Dermis microvascular lymphatic vessel endothelial cell (primary cell): ENCODE data around the gene SLX4IP. TPM values are rescaled to one million over a fixed set of nuclear protein-coding genes. Genes with fewer than 3 reads are reported as not detected.

ENCODE experiments used
- DNase-seq, 2 donors: peaks; one replicate each; pipeline versions ENCODE4 v3.0.0 to v3.0.0-alpha.2; 2010; ENCODE audit warnings: low read depth in 2 of 2
- total RNA-seq: library from RNA; depleted of rRNA; stranded (reverse); fragments of >200 nt; gene quantifications from 2 replicates; pipeline ENCODE4 v1.2.1, GENCODE V29; 2014

Gene SLX4IP
- total RNA-seq, 1 donor from 2014 or later = 2.6 TPM

DNA sequence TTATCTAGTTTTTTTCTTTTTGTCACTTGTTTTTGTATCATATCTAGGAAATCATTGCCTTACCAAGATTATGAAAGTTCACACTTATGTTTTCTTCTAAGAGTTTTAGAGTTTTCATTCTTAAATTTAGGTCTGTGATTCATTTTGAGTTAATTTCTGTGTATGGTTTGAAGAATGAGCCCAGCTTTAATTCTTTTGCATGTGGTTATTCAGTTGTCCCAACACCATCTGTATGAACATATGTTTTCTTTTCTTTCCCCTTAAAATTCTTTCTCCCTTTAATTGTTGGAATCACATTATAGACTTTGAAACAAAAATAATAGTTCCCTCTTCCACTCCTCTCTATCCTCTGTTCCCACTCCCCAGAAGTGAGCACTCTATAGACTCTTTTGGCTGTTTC is 85.4 kb downstream of the SLX4IP start:
- no peak for DNase-seq

DNA sequence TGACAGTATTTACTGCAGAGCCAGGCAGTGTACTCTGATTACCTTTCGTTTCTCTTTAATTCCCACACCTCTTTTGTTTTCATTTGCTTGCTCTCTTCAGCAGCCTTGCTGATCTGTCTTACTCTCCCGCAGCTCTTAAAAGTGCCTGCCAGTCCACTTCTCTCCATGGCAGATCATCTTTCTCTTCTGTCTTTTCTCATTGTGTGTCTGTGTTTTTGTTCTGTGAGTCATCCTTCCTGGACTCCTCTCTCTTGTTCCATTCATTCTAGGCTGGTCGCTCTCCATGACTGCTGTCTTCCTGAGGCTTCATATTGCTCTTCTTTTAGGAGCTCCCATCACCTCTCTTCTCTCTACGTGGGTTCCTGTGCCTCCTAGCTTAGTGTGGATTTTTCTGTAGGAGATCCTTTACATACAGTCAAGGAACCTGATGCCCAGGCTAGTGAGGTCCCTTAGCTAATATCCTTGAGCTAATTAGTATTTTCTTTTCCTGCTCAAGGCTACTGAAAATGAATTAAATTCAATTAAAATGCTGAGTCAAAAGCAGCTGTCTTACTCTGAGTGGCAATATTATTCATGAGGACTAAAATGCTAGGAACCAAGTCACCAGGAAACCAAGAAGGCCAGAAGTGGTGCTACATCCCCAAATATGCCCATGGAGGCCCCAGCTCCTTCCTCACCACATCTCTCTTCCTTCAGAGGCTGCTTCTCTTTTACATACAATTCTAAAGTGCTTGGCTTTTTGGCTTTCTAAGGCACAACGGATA is 86.1 kb downstream of the SLX4IP start:
- DNase-seq = peak; percentile 79 to 90

DNA sequence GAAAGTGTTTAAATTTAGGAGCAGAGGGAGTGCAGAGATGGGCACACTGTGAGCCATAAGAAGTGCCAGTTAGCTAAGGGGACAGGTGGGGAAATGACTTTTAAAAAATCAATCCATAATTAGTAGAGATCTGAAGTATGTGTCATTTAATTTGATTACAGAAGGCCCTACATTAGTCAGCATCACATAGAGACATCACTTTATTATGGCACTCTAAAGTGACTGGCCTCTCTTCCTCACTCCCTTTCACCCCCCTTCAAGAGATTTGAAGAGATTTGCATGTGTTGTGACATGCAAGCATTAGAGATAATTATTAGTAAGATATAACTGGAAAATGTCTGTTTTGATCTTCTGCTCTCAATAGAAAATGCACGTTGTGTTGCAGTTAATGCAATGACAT is 86.7 kb downstream of the SLX4IP start:
- DNase-seq = no peak

DNA sequence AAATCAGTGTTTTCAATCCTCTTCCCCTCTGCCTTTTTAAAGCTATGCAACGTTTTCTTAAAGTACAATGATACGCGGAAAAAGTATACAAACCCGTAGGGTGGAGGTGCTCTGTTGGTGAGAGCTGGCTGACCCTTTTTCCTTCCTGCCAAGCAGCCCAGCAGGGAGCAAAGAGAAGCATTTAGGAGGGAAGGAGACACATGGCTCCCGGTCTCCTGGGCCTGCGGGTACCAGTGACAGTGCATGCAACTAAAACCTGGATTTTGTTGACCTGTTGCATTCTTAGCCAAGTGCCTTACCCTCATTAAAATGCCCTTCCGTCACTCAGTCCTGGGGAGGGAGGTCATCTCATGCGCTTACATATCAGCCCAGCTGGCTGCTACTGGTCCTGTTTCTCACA is 87.2 kb downstream of the SLX4IP start:
- DNase-seq = peak in 1 of 2 donors; percentile 31

DNA sequence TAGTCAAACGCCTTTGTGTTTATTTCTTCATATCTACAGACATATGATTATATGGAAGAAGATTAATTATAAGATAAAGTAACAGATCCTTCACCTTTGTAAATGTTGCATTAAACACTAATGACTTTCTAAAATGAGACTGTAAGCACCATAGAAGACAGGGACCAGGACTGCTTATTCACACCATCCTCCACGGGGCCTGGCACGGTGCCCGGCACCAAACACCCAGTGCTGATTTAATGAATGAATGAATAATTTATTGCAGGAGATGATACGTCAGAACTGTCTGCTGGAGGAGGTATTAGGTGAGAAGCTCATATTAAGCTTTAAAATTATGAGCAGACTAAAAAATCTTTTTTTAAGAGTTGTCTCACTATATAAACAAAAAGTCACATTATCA is 88.3 kb downstream of the SLX4IP start:
- DNase-seq = peak in 1 of 2 donors; percentile 60

DNA sequence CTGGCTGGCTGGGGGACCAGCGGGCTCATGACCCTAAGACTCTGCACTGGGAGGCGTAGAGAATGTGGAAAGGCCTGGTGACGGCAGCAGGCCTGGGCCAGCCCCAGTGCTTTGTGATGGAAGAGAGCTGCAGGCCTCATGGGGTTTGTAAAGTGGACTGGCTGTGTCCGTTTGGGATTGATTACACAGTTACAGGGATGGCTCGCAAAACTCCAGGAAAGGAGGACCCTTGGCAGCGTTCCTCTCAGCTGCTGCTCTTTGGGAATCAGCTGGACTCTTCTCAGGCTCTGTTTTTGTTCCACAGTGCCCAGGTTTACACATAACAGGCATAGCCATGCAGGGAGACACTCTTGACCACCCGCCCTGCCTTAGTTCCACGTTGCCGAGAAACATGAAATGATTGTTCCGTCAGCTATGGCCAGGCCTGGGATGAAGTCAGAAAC is 89.0 kb downstream of the SLX4IP start:
- peak in 1 of 2 donors; percentile 30 for DNase-seq

DNA sequence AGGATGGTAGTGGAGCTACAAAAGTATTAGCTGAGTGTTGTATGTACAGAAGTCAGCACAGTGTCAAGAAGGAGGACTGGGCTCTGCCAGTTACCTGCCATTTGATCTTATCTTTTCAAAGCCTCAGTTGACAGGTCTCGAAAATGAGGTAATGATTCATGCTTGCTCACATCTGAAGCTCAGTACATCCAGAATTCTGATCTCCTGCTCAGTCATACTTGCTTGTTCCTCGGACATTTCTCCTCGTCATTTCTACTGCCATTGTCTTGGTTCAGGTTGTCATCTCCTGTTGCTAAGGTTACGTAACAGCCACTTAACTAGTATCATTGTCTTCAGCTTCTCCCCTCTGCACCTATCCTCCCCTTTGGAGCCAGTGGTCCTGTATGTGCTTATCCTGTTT is 89.5 kb downstream of the SLX4IP start:
- peak in 1 of 2 donors; percentile 71 for DNase-seq

DNA sequence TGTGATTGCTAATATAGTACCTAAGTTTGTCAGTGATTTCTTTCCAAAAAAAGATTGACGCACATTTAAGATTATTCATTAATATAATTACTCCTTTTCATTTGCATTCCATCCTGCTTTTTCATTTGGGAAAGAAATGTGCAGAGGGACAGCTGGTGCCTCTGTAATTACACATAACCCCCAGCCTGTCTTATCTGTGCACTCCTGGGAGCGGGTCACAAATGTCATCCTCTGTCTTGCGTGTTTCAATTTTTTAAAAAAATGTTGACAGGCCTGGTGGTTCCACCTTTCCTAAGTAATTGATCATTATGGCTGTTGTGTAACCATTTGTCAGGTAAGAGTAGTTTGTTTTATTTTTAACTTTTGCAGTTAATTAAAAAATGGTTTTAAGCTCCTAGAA is 92.7 kb downstream of the SLX4IP start:
- no peak for DNase-seq

DNA sequence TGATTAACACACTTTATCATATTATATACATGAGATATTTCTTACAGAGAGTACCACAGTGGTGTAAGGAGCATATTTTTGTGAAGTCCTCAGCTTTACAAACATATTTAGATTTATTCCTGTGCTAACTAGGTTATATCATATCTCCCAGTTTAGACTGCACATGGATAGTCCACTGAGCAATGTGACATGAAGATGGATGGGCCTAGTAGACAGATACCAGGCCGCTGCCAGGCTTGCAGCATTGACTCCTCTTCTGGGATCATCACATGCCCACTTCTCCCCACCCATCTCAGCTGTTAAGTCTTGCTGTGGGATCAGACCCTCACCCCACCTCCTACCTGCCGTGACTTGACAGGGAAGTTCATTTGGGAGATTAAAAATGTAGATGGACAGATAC is 95.8 kb downstream of the SLX4IP start:
- no peak for DNase-seq

DNA sequence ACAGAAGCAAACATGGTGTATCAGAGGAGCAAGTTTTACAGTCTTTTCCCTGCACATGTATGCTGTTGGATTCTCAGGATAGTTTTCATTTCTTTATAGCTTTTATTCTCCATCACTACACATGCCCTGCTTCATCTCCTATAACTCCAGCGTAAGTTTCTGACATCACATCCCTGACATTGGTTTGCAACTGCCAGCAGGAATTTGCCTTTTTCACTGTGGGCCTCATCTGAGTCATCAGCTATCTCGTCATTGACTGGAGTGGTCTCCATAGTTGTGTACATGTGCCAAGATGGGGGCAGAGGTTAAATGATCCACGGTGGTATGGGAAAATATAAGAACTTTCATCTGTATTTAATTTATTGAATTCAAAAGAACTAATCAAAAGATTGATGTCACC is 96.7 kb downstream of the SLX4IP start:
- DNase-seq = no peak

DNA sequence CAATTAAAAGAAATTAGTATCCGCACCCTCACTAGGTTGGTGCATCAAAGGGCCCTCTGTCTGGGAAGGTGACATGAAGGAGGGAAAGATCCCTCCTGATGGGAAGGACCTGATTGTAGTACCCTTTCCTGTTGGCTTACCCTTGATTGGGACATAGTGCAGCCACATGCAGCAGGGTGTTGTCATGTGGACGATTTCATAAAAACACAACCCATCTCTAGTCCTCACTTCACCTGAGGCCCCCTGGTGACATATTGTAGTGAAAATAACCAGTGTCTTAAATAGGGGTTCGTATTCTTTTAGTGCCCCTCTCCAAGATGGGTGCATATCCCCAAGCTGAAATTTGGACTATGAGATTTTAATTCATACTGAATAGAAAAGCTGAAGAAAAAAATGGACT is 97.3 kb downstream of the SLX4IP start:
- no peak for DNase-seq

DNA sequence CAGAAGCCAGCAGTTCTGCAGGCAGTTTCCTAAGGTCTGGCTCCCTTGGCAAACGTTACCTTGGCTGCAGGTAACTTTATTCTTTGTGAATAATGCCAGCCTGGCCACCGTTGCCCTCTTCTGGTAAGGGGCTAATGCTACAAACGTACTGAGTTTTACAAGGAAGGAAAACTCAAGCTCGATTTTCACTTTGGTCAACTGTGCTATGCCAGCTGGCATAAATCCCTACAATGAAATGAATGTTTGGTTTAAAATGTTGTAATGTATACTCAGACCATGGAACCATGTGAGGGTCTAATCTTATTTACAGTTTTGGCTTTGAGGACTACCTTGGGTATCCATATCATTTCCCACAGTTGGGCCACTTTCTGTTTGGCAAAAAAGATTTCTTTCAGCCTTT is 101.4 kb downstream of the SLX4IP start:
- peak in 1 of 2 donors; percentile 41 for DNase-seq

DNA sequence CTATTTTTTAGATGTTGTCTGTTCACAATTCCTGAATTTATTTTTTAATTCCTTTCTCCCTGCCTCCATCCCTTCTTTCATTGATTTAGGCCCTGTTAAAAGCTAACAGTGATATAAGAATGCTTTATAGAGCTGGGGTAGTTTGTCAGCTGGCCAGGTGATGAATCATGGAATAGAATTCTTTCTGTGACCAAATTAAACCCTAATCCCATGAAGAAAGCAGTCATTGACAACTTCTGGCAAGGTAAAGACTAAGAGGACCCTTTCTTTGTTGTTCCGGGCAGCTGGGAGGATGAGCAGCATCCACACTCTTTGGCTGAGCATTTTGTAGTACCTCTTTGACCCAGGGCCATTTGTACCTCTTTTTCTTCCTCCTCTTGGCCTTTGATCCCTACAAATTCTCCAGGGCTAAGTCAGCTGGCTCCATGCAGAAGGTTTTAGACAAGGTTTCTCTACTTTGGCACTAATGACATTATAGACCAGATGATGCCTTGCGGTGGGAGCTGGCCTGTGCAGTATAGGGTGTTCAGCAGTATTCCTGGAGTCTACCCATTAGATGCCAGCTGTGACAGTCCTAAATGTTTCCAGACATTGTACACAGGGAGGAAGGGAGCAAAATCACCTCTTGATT is 102.9 kb downstream of the SLX4IP start:
- DNase-seq = no peak

DNA sequence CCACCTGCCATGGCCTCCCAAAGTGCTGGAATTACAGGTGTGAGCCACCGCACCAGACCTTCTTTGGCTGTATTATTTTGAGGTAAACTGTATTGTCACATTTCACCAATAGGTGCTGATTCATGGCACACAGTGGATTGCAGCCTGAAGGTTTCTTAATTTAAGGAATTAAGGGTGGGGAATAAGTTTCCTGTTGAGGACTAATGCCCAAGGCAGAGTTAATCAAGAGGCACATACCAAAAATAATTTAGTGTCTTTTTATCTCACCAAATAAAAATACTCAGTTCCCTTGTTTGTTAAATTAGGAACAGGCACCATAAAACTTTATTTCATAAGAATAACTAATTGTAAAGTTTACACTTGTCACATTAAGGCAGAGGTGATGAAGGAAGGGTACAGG is 103.7 kb downstream of the SLX4IP start:
- DNase-seq = no peak

DNA sequence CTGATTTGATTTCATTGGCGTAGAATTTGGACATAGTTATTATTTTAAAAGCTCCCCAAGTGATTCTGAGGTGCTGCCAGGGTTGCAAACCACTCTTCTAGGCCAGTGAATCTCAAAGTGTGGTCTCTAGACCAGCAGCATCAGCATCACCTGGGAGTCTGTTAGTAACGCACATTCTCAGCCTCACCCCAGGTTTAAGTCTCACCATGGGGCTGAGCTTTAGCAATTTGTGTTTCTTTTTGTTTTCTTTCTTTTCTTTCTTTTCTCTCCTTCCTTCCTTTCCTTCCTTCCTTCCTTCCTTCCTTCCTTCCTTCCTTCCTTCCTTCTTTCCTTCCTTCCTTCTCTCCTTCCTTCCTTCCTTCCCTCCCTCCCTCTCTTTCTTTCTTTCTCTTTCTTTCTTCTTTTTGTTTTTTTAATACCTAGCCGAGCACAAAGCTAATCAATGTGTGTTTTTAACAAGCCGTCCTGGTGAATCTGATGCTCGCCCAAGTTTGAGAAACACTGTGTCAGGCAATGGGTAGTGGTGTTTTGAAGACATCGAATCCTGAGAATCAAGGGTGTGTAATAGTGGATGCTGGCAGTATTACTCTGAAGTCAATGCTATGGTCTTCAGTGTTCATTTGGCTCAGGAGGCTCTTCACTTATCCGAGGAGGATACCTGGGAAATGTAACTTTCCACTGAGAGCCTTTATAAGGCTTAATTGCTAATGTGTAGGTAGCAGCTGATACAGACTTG is 104.9 kb downstream of the SLX4IP start:
- no peak for DNase-seq

DNA sequence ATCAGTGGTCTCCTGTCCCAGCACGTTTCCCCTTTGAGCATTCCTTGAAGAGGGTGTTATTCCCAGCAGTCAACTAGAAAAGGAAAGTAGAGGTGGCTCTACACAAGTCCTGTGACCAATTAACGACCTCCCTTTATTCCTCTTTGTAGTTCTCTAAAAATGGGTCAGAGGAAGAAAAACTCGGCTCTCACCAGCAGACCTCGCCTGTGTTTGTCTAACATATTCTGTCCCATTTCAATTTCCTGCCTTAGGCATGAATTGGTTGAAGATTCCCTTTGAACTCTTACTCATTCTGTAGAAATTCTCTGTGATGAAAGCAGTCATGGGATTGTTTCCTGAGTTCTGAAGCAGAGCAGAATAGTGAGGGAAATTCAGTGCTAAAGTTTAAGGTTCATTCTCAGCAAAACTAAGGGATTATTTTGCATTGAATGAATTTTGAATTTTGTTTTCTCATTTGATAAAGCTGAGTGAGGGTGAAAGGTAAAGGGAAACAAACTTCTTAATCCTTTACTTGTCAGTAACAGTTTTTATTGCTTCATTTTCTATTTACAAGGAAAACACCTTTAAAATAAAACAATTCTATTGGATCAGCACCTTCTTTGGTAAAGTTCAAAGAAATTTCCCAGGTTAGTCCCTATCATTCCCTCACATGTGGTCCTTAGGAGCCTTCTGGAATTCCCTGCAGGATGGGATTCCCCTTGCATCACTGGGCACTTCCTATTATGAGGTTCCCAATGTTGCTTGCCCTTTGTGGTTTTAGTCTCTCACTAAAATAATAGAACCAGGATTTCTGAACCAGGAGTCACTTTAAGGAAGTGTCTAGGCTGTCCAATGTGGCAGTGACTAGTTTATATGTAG is 105.8 kb downstream of the SLX4IP start:
- peak; percentile 74 to 93 for DNase-seq

DNA sequence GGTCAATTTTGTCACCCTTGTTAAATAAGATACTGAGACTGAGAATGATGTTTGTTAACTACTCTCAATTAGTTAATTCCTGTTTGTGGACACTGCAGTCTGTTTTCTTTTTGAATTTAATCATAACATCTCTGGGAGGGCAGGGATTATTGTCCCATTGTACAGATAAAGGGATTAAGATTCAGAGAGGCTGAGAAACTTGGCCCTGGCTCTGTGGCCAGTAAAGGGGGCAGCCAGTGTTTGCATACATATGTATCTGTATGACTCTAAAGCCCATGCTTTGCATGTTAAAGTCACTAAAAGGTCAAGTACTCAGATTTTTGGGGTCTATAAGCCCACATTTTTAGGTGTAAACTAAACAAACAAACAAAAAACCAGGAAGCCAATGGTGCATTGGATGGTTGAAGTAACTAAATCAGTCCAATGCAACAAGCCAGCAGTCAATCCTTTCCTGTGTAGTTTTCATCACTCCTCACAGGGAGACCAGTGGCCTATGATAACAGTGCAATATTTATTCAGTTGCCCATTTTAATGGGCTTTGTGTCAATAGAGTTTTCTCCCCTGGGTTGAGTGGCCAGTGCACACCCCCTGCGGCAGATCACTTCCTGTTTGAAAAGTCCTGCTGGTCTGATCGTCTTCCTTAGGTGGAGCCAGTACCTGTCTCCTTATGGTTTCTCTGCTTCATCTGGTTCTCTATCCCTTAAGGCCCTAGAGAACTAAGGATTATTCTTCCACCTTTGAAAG is 106.7 kb downstream of the SLX4IP start:
- DNase-seq = peak in 1 of 2 donors; percentile 85

DNA sequence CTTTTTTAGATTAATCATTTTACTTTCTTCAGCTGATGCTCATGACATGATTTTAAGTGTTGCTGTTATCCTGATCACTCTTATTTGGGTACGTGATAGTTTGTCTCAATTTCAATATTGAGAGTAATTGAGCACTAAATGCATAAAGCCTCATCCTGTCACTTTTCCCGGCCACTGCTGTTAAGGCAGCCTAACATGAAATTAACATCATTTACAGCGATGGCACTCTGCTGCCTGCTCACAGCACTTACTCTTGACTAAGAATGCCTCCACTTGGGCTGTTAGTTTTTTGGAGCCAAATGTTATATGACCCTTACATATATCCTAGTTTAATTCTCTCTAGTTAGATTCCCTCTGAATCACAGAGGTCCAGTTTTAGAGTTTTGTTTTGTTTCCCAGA is 107.3 kb downstream of the SLX4IP start:
- no peak for DNase-seq

DNA sequence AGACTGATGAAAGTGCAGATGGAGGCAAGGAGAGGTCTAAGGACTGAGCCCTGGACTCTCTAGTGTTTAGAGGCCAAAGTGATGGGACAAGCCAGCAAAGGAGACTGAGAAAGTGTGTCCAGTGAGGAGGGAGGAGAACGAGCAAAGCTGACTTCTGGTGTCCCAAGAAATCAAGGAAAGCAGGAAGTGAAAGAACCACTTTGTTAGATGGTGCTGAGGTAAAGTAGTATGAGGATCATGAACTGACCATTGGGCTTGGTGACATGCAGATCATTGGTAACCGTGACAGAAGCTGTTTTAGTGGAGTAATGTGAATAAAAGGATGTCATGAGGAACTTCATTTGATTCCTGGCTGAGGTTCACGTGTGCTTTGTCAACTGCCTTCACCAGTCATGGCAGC is 108.4 kb downstream of the SLX4IP start:
- no peak for DNase-seq

DNA sequence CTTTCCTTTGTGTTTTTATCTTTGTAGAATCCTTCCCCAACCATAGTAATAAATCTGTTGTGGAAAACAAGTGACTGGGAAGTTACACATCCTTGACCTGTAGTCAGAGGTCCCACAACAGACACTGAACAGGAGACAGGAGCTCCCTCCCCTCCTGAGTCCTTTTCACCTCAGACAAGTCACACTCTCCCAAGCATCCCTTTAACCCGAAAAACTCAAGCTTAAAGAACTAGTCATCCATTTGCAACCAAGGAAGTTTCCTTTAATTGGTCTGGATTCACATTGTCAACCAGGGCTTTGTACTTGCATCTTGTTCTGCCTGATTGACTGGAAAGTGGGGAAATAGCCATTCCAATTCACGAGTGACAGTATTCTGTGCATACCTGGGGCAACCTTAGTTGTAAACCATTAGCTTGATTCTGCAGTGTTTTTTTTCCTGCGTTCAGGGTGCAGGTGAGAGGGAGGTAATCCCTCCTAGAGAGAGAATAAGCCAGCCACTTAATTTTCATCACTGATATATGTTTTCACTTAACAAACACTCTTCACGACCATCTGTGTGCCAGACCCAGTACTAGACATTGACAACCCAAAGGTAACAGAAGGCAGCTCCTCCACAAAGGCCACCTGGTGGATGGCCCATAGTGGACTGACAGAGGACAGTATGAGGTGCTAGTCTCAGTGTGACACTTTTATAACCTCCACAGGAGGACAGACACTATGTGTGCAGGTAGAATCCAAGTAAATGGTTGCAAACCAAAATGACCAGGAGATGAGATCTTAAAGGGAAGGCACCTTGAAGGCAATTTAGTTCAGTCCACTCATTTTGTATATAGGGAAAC is 112.4 kb downstream of the SLX4IP start:
- peak in 1 of 2 donors; percentile 86 for DNase-seq
